ENCODE measurements around the gene RAB11FIP4.

- no peak for TF ChIP-seq CTCF (IDR thresholded peaks at IDR 0.05; ENCODE audit: extremely low read depth in 1 of 2, insufficient read depth in 1 of 2, low read depth in 1 of 2, low read length in 2 of 2)
- no peak for TF ChIP-seq EZH2 (IDR thresholded peaks at IDR 0.05; ENCODE audit: borderline replicate concordance, low read depth, low read length, severe bottlenecking)
- TF ChIP-seq POLR2A (IDR thresholded peaks at IDR 0.05; ENCODE audit: low read depth, low read length), result no peak
- TF ChIP-seq POLR2AphosphoS5 (IDR thresholded peaks at IDR 0.05; ENCODE audit: insufficient read depth, low read depth, low read length), result no peak
- no peak for TF ChIP-seq MYC (IDR thresholded peaks at IDR 0.05; ENCODE audit: low read depth, low read length)
- no peak for TF ChIP-seq JUN (IDR thresholded peaks at IDR 0.05; ENCODE audit: borderline replicate concordance, insufficient read depth, insufficient read length, low read depth)
- TF ChIP-seq FOS (IDR thresholded peaks at IDR 0.05; ENCODE audit: borderline replicate concordance, insufficient read depth, low read length), result no peak
- TF ChIP-seq MAX (IDR thresholded peaks at IDR 0.05; ENCODE audit: insufficient read depth, insufficient read length), result no peak
- no peak for TF ChIP-seq GATA2 (IDR thresholded peaks at IDR 0.05; ENCODE audit: insufficient read depth, insufficient read length, low read depth, low read length)
Observed at GRCh38 chr17:31522284-31522931, 130.9 kb downstream of the RAB11FIP4 start.
